IPS-18a (cell line): Measurements from ENCODE around the gene KRTAP1-3.
"Not testable (repeated sequence)": the region's sequence is repeated elsewhere in the genome, so short reads cannot be mapped to it uniquely, and the experiment has no call there.

Experiments
- H3K27ac ChIP-seq: one replicate; pipeline ENCODE4 v1.5.1; 2013; ENCODE audit warnings: low read length
- H3K27me3 ChIP-seq: one replicate; pipeline ENCODE4 v1.6.1; 2013; ENCODE audit warnings: mild to moderate bottlenecking, low read length; ENCODE audit not compliant: control insufficient read depth, insufficient read depth
- H3K36me3 ChIP-seq: one replicate; pipeline ENCODE4 v1.6.1; 2013; ENCODE audit warnings: low read depth, low read length; ENCODE audit not compliant: control insufficient read depth
- H3K4me1 ChIP-seq: one replicate; pipeline ENCODE4 v1.6.1; 2013; ENCODE audit warnings: low read depth, low read length; ENCODE audit not compliant: control insufficient read depth
- H3K4me3 ChIP-seq: one replicate; pipeline ENCODE4 v1.5.1; 2013; ENCODE audit warnings: low read length
- H3K9ac ChIP-seq: one replicate; pipeline ENCODE4 v1.6.1; 2013; ENCODE audit warnings: mild to moderate bottlenecking, low read length, moderate library complexity
- H3K9me3 ChIP-seq: one replicate; pipeline ENCODE4 v1.6.1; 2013; ENCODE audit warnings: low read depth, low read length; ENCODE audit not compliant: control insufficient read depth

Gene KRTAP1-3

GRCh38 chr17:41001795-41002194 lies 32.9 kb downstream of the KRTAP1-3 start:
- Histone ChIP-seq H3K36me3 (no peaks in the 10 kb centered on the region), H3K9ac (no peak overlapping the region), H3K27me3 (no peaks in the 10 kb centered on the region), H3K27ac (no peak overlapping the region), H3K4me1 (no peaks in the 10 kb centered on the region), H3K9me3 (no peaks in the 10 kb centered on the region), H3K4me3 (no peak overlapping the region)

DNA sequence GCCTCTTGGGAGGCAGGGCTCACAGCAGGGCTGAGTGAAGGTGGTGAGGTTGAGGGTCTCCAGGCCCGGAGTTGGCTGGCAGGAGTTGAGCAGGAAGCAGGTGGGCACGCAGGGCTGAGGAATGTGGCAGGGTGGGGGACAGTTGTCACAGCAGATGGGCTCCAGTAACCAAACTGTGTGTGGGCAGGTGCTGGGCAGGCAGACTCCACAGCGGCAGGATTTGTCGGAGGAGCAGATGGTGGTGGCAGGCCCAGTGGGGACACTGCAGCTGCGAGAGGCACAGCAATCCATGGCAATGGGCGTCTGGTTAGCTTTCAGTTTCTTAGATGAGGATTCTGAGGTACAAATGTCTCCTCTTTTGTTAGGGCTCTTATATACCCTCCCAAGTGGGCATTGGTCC lies 35.1 kb downstream of the KRTAP1-3 start, which contains the start of gene KRTAP3-2:
Gene KRTAP3-2 (minus strand): TSS at position 344 of the 400 bp plus-strand sequence. CDS start 53 bp downstream, at position 291.
- H3K4me1 ChIP-seq, H3K9me3 ChIP-seq, H3K27ac ChIP-seq, H3K36me3 ChIP-seq, H3K9ac ChIP-seq, H3K27me3 ChIP-seq, H3K4me3 ChIP-seq: not testable (repeated sequence)

- Histone ChIP-seq H3K36me3 (no peaks in the 10 kb centered on the region), H3K27ac (no peak overlapping the region), H3K4me1 (no peaks in the 10 kb centered on the region), H3K9ac (no peak overlapping the region), H3K9me3 (no peaks in the 10 kb centered on the region), H3K27me3 (no peaks in the 10 kb centered on the region), H3K4me3 (no peak overlapping the region)
These were observed 37.3 kb downstream of the KRTAP1-3 start for GRCh38 chr17:40997361-40997760.

DNA sequence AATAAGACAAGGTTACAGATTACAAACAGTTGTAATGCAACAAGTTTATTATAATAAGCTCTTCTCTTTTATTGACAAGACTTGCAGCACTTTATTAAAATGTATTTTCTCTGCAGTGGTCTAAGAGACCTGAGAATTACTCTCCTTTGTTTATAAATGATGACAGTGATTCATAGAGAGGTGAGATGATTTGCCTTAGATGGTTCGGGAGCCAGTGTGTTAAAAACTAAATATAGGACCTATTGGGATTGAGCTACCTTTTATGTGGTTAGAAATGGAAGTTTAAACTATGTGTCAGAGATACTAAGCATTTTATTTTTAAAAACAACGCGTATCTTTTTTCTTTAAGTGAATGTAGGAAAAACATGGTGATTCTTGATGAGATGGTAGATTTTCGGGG lies 37.8 kb downstream of the KRTAP1-3 start:
- H3K4me3 ChIP-seq = no peak overlapping the region
- no peak overlapping the region for H3K9ac ChIP-seq
- H3K9me3 ChIP-seq = no peaks in the 10 kb centered on the region
- H3K36me3 ChIP-seq = no peaks in the 10 kb centered on the region
- H3K27ac ChIP-seq = no peak overlapping the region
- no peaks in the 10 kb centered on the region for H3K27me3 ChIP-seq
- H3K4me1 ChIP-seq = no peaks in the 10 kb centered on the region

DNA sequence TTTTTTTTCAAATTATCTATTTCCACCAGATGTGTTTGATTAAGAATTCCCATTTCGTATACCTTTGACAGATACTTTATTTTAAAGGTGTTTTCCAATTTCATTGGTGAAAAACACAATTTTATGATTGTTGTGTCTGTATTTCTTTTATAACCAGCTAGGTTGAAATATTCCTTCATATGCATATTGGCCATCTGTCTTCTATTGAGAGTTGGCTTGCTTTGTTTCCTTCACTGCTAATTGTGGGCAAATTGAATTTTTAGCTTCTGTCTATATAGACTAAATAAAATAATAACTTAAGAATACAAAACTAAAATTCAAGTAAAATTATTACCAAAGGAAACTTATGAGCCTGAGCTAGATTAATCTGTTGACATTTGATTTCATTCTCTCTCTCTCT lies 39.6 kb downstream of the KRTAP1-3 start:
- Histone ChIP-seq H3K27ac (no peak overlapping the region), H3K27me3 (no peaks in the 10 kb centered on the region), H3K9me3 (no peaks in the 10 kb centered on the region), H3K36me3 (no peaks in the 10 kb centered on the region), H3K4me1 (no peaks in the 10 kb centered on the region), H3K9ac (no peak overlapping the region), H3K4me3 (no peak overlapping the region)

- Histone ChIP-seq H3K4me1 (no peaks in the 10 kb centered on the region), H3K27me3 (no peaks in the 10 kb centered on the region), H3K9ac (no peak within 1 kb of the TSS)
These were observed 40.8 kb downstream of the KRTAP1-3 start, which contains the start of gene KRTAP3-3 for GRCh38 chr17:40993839-40994238. TSS of gene KRTAP3-3 (minus strand) at chr17:40994164. CDS start at chr17:40994097, 67 bp downstream.

DNA sequence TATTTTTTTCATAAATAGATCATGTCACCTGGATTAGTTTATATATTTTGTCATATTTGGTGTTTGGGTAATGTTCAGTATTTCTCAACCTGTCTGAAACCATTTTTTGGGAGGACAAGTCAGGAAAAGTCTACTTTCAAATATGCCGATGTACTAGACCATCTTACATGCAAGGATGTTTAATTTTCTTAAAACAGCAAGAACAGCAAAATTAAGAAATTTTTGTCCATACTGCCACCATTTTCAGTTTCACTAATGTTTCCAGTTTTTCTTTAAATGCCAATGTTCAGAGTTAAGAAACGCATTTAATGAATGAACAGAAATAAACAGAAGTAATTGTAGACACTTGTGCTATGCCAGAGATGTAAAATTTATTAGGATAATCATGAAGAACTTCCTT lies 41.6 kb downstream of the KRTAP1-3 start:
- Histone ChIP-seq H3K4me3 (no peak overlapping the region), H3K27ac (no peak overlapping the region), H3K36me3 (no peaks in the 10 kb centered on the region), H3K9ac (no peak overlapping the region), H3K4me1 (no peaks in the 10 kb centered on the region), H3K27me3 (no peaks in the 10 kb centered on the region), H3K9me3 (no peaks in the 10 kb centered on the region)

More at GRCh38 chr17:40993839-40994238, 40.8 kb downstream of the KRTAP1-3 start, which contains the start of gene KRTAP3-3:
- Histone ChIP-seq H3K27ac (no peak within 1 kb of the TSS), H3K4me3 (no peak within 1 kb of the TSS), H3K36me3 (no peaks in the 10 kb centered on the region), H3K9me3 (no peaks in the 10 kb centered on the region)

DNA sequence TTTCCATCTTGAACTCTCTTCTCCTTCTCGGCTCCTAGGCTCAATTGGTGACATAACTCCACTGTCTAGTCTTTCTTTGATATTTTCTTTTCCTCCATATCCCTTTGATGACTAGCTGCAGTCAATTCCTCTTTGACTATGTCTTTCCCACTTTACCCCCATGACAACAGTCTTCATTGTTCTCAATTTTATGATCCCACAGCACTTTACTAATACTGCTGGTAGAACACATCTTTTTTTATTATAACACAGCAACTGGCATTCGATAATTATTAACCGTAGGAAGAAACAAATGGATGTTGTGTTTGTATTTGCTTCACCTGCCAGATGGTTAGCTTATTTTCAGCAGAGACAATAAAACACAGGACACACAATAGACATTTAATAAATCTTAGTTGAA lies 42.0 kb downstream of the KRTAP1-3 start:
- Histone ChIP-seq H3K27me3 (no peaks in the 10 kb centered on the region), H3K36me3 (no peaks in the 10 kb centered on the region), H3K4me3 (no peak overlapping the region), H3K9me3 (no peaks in the 10 kb centered on the region), H3K9ac (no peak overlapping the region), H3K27ac (no peak overlapping the region), H3K4me1 (no peaks in the 10 kb centered on the region)

DNA sequence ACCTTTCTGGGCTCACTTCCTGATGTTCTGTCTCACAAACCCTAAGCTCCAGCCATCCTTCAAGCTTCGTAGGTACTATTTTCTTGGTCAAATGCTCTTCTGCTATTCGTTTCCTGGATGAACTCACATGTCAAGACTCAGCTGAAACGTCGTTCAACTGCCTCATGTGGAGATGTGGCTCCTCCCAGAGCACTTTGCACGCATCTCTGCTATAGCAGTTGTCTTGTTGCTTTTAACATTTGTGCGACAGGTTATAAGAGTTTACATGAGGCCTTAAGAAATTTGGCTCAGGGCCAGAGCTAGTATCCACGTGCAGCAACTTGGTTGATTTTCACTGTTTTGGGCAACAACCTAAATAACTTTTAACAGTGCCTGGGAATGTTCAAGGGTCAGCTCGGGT lies 47.8 kb downstream of the KRTAP1-3 start:
- Histone ChIP-seq H3K9me3 (no peaks in the 10 kb centered on the region), H3K27ac (no peak overlapping the region), H3K4me1 (no peaks in the 10 kb centered on the region), H3K4me3 (no peak overlapping the region), H3K27me3 (no peaks in the 10 kb centered on the region), H3K9ac (no peak overlapping the region), H3K36me3 (no peaks in the 10 kb centered on the region)

- no peak within 1 kb of the TSS for H3K27ac ChIP-seq
- H3K36me3 ChIP-seq = no peaks in the 10 kb centered on the region
- peaks cover 10% of the 10 kb centered on the region for H3K4me1 ChIP-seq
- H3K27me3 ChIP-seq = no peaks in the 10 kb centered on the region
- H3K9ac ChIP-seq = no peak within 1 kb of the TSS
- no peak within 1 kb of the TSS for H3K4me3 ChIP-seq
- no peaks in the 10 kb centered on the region for H3K9me3 ChIP-seq
These were observed 50.4 kb downstream of the KRTAP1-3 start, which contains the start of gene KRT40 for GRCh38 chr17:40984226-40984625. TSS of gene KRT40 (minus strand) at chr17:40984326. CDS start at chr17:40984273, 53 bp downstream.
